ENCODE results near the gene C6orf132.
"Not testable (repeated sequence)": the region's sequence is repeated elsewhere in the genome, so short reads cannot be mapped to it uniquely, and the experiment has no call there.

C6orf132 gene

GRCh38 chr6:42142118-42142835 is at the start of gene C6orf132:
C6orf132 (minus strand) TSS chr6:42142620; CDS start chr6:42142444, 176 bp downstream.
- no peak for DNase-seq

GRCh38 chr6:42190554-42191183 is 48.2 kb upstream of the C6orf132 start:
- DNase-seq: no peak

GRCh38 chr6:42188406-42188805 is 46.0 kb upstream of the C6orf132 start:
- DNase-seq: no peak

GRCh38 chr6:42185597-42185996 is 43.2 kb upstream of the C6orf132 start:
- no peak for DNase-seq

GRCh38 chr6:42184475-42184874 is 42.1 kb upstream of the C6orf132 start:
- DNase-seq: no peak

GRCh38 chr6:42182101-42182500 is 39.7 kb upstream of the C6orf132 start:
- DNase-seq: no peak

- no peak for DNase-seq
These were observed 37.5 kb upstream of the C6orf132 start for GRCh38 chr6:42179945-42180313.

- DNase-seq: no peak
These were observed 37.0 kb upstream of the C6orf132 start for GRCh38 chr6:42179261-42179944.

- no peak for DNase-seq
These were observed 35.3 kb upstream of the C6orf132 start for GRCh38 chr6:42177514-42178364.

- no peak for DNase-seq
These were observed 34.6 kb upstream of the C6orf132 start for GRCh38 chr6:42176981-42177380.

GRCh38 chr6:42175860-42176259 is 33.4 kb upstream of the C6orf132 start:
- DNase-seq: no peak

GRCh38 chr6:42173101-42173500 is 30.7 kb upstream of the C6orf132 start, which contains the start of gene GUCA1A:
GUCA1A (plus strand) TSS chr6:42173364; CDS start chr6:42173614, 250 bp downstream.
- no peak for DNase-seq

- no peak for DNase-seq
These were observed 29.6 kb upstream of the C6orf132 start for GRCh38 chr6:42171813-42172581.

GRCh38 chr6:42169780-42170179 is 27.4 kb upstream of the C6orf132 start:
- DNase-seq: not testable (repeated sequence)

- DNase-seq: no peak
These were observed 26.2 kb upstream of the C6orf132 start for GRCh38 chr6:42168650-42169049.

- DNase-seq: peak; percentile 83
These were observed 24.2 kb upstream of the C6orf132 start for GRCh38 chr6:42166444-42167141.

- no peak for DNase-seq
These were observed 22.6 kb upstream of the C6orf132 start for GRCh38 chr6:42165016-42165415.

GRCh38 chr6:42163981-42164380 is 21.6 kb upstream of the C6orf132 start:
- DNase-seq: no peak

GRCh38 chr6:42162812-42163211 is 20.4 kb upstream of the C6orf132 start:
- DNase-seq: no peak

GRCh38 chr6:42162384-42162783 is 20.0 kb upstream of the C6orf132 start:
- DNase-seq: no peak

GRCh38 chr6:42159431-42160024 is 17.1 kb upstream of the C6orf132 start:
- DNase-seq: no peak

All from hematopoietic multipotent progenitor cell treated with erythropoietin and hydrocortisone succinate and interleukin-3 and kit ligand, for 8 days (in vitro differentiated cells).